T-cell (primary cell): ENCODE data around the gene CORIN. TPM values are rescaled to one million over a fixed set of nuclear protein-coding genes. Genes with fewer than 3 reads are reported as not detected.

Experiments used
- ATAC-seq, 4 experiments: fragments of 200-7000 bp in 3 of 4; fragments of 150-1000 bp in 1 of 4; cut with Tn5 transposase; replicated peaks in 1 of 4; 1 replicate in 3 of 4; 2 replicates in 1 of 4; pipeline ENCODE4 v1.10.0; 2021; ENCODE audit warnings: moderate library complexity in 3 of 4, mild to moderate bottlenecking in 2 of 4, moderate number of reproducible peaks in 1 of 4
- CTCF ChIA-PET, 2 donors: fragments of 300-600 bp; sonication (Branson Sonifier 250); formaldehyde crosslinking; loops; one replicate each; lab custom pipeline; 2022; ENCODE audit warnings: antibody characterized with exemption in 2 of 2; lab: Charles Lee
- POLR2A ChIA-PET, 2 donors: fragments of 300-600 bp; sonication (Branson Sonifier 250); formaldehyde crosslinking; loops; one replicate each; lab custom pipeline; 2022; ENCODE audit warnings: antibody characterized with exemption in 2 of 2; lab: Charles Lee
- DNase-seq, 35 experiments: peaks; one replicate each; pipeline versions ENCODE4 v3.0.0 to v3.0.0-alpha.2; 2013 to 2023
- H3K27ac ChIP-seq: one replicate; pipeline ENCODE4 v1.5.1; 2013; ENCODE audit warnings: low read length
- H3K27me3 ChIP-seq, 2 experiments: replicated peaks in 1 of 2; 1 replicate in 1 of 2; 2 replicates in 1 of 2; pipeline versions ENCODE4 v1.6.1 to v1.7.0; 2013; ENCODE audit warnings: low read length in 1 of 2, mixed read lengths in 1 of 2; ENCODE audit not compliant: control insufficient read depth in 2 of 2, insufficient read depth in 2 of 2; ENCODE audit errors: extremely low read depth in 1 of 2
- H3K36me3 ChIP-seq, 2 donors: 1 replicate in 1 of 2; 2 replicates in 1 of 2; pipeline versions ENCODE4 v1.6.1 to v1.7.0; 2013; ENCODE audit warnings: low read length in 1 of 2; ENCODE audit not compliant: control insufficient read depth in 2 of 2, insufficient read depth in 1 of 2; ENCODE audit errors: extremely low read depth in 1 of 2
- H3K4me1 ChIP-seq, 2 experiments: 1 replicate in 1 of 2; 2 replicates in 1 of 2; pipeline versions ENCODE4 v1.6.1 to v1.7.0; 2013; ENCODE audit warnings: low read length in 2 of 2, mixed read lengths in 1 of 2; ENCODE audit not compliant: insufficient read depth in 2 of 2, control insufficient read depth in 1 of 2; ENCODE audit errors: extremely low read depth in 1 of 2
- H3K4me3 ChIP-seq, 2 donors: 1 replicate in 1 of 2; 2 replicates in 1 of 2; pipeline versions ENCODE4 v1.5.1 to v1.7.0; 2013; ENCODE audit warnings: mild to moderate bottlenecking in 2 of 2, low read length in 1 of 2, moderate library complexity in 1 of 2; ENCODE audit not compliant: control insufficient read depth in 1 of 2; ENCODE audit errors: extremely low read depth in 1 of 2
- H3K9me3 ChIP-seq: 2 replicates; pipeline ENCODE4 v1.7.0; 2013
- H3K27ac Mint-ChIP-seq, 2 donors: one replicate each; pipeline ENCODE4 v1.8.0; 2020 to 2021; ENCODE audit warnings: mild to moderate bottlenecking in 2 of 2, mixed read lengths in 2 of 2
- H3K27me3 Mint-ChIP-seq, 2 donors: one replicate each; pipeline ENCODE4 v1.8.0; 2021 to 2022; ENCODE audit warnings: mixed read lengths in 2 of 2
- H3K36me3 Mint-ChIP-seq: one replicate; pipeline ENCODE4 v1.8.0; 2021; ENCODE audit warnings: mixed read lengths
- H3K4me1 Mint-ChIP-seq, 3 donors: one replicate each; pipeline ENCODE4 v1.8.0; 2020 to 2022; ENCODE audit warnings: mixed read lengths in 3 of 3, mild to moderate bottlenecking in 1 of 3
- H3K4me3 Mint-ChIP-seq, 3 donors: one replicate each; pipeline ENCODE4 v1.8.0; 2020 to 2022; ENCODE audit warnings: mild to moderate bottlenecking in 3 of 3, mixed read lengths in 3 of 3, moderate library complexity in 3 of 3
- H3K9me3 Mint-ChIP-seq, 3 donors: one replicate each; pipeline ENCODE4 v1.8.0; 2020 to 2022; ENCODE audit warnings: mixed read lengths in 3 of 3
- WGBS: methylation state at CpG from one replicate; pipeline ENCODE4 v1.1.5; 2013; ENCODE audit warnings: missing lambda C conversion rate; ENCODE audit not compliant: insufficient coverage; 5-methylcytosine and 5-hydroxymethylcytosine counted together
- total RNA-seq, 35 experiments: library from RNA in 6 of 35; stranded (reverse) in 6 of 35; fragments of 120-200 nt in 1 of 35; gene quantifications; one replicate each; pipeline versions ENCODE4 v1.2.1 to v1.2.4 and lab custom pipeline; 2013 to 2026

Gene CORIN
- total RNA-seq, 5 donors from 2014 or later (not counting 1 experiment from before 2014, with no cell fraction given) = 0.44 to 0.86 (median 0.55) TPM; not detected in 1

DNA sequence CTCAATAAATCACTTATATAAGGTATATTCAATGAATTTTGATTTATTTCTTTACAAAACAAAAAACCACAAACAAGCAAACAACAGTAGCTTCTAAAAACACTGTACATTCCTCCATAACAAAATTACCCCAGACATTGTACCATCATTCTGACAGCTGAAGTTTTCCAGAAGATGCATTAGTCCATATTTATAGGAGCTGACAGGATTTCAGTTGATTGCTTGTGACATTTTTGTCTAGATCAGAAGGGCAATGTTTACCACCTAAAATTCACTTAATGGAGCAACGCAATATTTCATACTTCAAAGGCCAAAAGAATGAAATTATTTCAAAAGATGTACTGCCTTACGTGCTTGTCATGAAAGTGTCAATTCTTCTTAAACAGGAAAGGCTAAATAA is 185.8 kb downstream of the CORIN start:
- WGBS = no CpG with 5 or more reads among the region's 2 CpGs
- no peak for DNase-seq
- Histone ChIP-seq H3K36me3 (no peaks in the 10 kb centered on the region), H3K27me3 (no peaks in the 10 kb centered on the region), H3K9me3 (no peaks in the 10 kb centered on the region), H3K4me3 (no peak overlapping the region), H3K4me1 (no peaks in the 10 kb centered on the region), H3K27ac (no peak overlapping the region)
- ATAC-seq = no peak
- Mint-ChIP-seq H3K4me3 (no peak overlapping the region), H3K27me3 (peaks cover 1 to 3% of the 10 kb centered on the region in 2 donors), H3K4me1 (no peaks in the 10 kb centered on the region), H3K36me3 (no peaks in the 10 kb centered on the region), H3K27ac (no peak overlapping the region), H3K9me3 (no peaks in the 10 kb centered on the region)
- ChIA-PET CTCF (no interaction called here), POLR2A (interaction anchor here in 1 of 2 donors (0.6 to 0.7 kb wide), 2 partner anchors 88 to 299 kb away, joined by 4 to 8 read pairs; no protein-coding TSS in a partner anchor)

- ChIA-PET CTCF (no interaction called here), POLR2A (no interaction called here)
- ATAC-seq = no peak
- Histone ChIP-seq H3K9me3 (no peaks in the 10 kb centered on the region), H3K27ac (no peak overlapping the region), H3K36me3 (no peaks in the 10 kb centered on the region), H3K27me3 (no peaks in the 10 kb centered on the region), H3K4me1 (no peaks in the 10 kb centered on the region), H3K4me3 (no peak overlapping the region)
- Mint-ChIP-seq H3K27me3 (peaks cover 1 to 3% of the 10 kb centered on the region in 2 donors), H3K4me3 (no peak overlapping the region), H3K4me1 (no peaks in the 10 kb centered on the region), H3K36me3 (no peaks in the 10 kb centered on the region), H3K27ac (no peak overlapping the region), H3K9me3 (no peaks in the 10 kb centered on the region)
- 43% methylated on average over 1 of the region's 3 CpGs for WGBS
- no peak for DNase-seq
Observed at GRCh38 chr4:47651231-47651630, 186.6 kb downstream of the CORIN start.

GRCh38 chr4:47650584-47651130 is 187.2 kb downstream of the CORIN start:
- DNase-seq = no peak
- no peak overlapping the region for H3K4me3 ChIP-seq
- ChIA-PET POLR2A (no interaction called here), CTCF (interaction anchor here in 1 of 2 donors (0.7 kb wide), 1 partner anchor 386 kb away, joined by 3 read pairs; no protein-coding TSS in a partner anchor)
- no peaks in the 10 kb centered on the region for H3K36me3 ChIP-seq
- no peak overlapping the region for H3K4me3 Mint-ChIP-seq
- H3K27ac ChIP-seq = no peak overlapping the region
- H3K27me3 ChIP-seq = no peaks in the 10 kb centered on the region
- H3K27ac Mint-ChIP-seq = no peak overlapping the region
- no peak for ATAC-seq
- H3K9me3 Mint-ChIP-seq = no peaks in the 10 kb centered on the region
- no peaks in the 10 kb centered on the region for H3K4me1 ChIP-seq
- whole genome bisulfite sequencing = 88% methylated on average over 1 of the region's 2 CpGs
- H3K9me3 ChIP-seq = no peaks in the 10 kb centered on the region
- no peaks in the 10 kb centered on the region for H3K4me1 Mint-ChIP-seq
- peaks cover 1 to 3% of the 10 kb centered on the region in 2 donors for H3K27me3 Mint-ChIP-seq
- no peaks in the 10 kb centered on the region for H3K36me3 Mint-ChIP-seq

DNA sequence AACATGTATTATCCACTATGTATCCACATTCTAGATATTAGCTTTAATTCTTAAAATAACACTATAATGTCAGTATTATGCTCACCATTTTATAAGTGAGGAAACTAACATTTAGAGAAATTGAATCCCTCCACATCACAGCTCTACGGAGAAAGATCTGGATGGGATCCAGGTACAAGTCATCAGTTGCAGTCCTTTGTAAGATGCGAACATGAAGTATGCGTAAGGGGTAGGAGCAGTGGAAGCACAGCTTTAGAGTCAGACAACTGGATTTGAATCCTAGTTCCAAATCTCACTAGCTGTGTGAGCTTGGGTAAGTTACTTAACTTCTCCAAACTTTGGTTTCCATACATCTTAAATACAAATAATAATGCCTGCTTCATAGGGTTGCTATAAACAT is 190.3 kb downstream of the CORIN start:
- ATAC-seq (no peak), DNase-seq (no peak)
- Mint-ChIP-seq H3K4me3 (no peak overlapping the region), H3K36me3 (no peaks in the 10 kb centered on the region), H3K27me3 (peaks cover 3 to 10% of the 10 kb centered on the region in 2 donors), H3K4me1 (no peaks in the 10 kb centered on the region), H3K27ac (no peak overlapping the region), H3K9me3 (no peaks in the 10 kb centered on the region)
- POLR2A ChIA-PET = no interaction called here
- Histone ChIP-seq H3K27me3 (peaks cover 0 to 3% of the 10 kb centered on the region in 2 experiments), H3K36me3 (no peaks in the 10 kb centered on the region), H3K9me3 (no peaks in the 10 kb centered on the region), H3K27ac (no peak overlapping the region), H3K4me3 (no peak overlapping the region), H3K4me1 (no peaks in the 10 kb centered on the region)
- WGBS = no CpG with 5 or more reads among the region's 3 CpGs
- CTCF ChIA-PET = no interaction called here

- ATAC-seq (no peak), DNase-seq (no peak)
- Histone ChIP-seq H3K36me3 (no peaks in the 10 kb centered on the region), H3K27me3 (peaks cover 0 to 3% of the 10 kb centered on the region in 2 experiments), H3K4me1 (no peaks in the 10 kb centered on the region), H3K27ac (no peak overlapping the region), H3K9me3 (no peaks in the 10 kb centered on the region), H3K4me3 (no peak overlapping the region)
- no CpG with 5 or more reads among the region's 3 CpGs for WGBS
- Mint-ChIP-seq H3K9me3 (no peaks in the 10 kb centered on the region), H3K27me3 (peaks cover 3 to 10% of the 10 kb centered on the region in 2 donors), H3K27ac (no peak overlapping the region), H3K4me3 (no peak overlapping the region), H3K36me3 (no peaks in the 10 kb centered on the region), H3K4me1 (no peaks in the 10 kb centered on the region)
- POLR2A ChIA-PET = no interaction called here
- CTCF ChIA-PET = no interaction called here
Observed at GRCh38 chr4:47647029-47647428, 190.8 kb downstream of the CORIN start.

DNA sequence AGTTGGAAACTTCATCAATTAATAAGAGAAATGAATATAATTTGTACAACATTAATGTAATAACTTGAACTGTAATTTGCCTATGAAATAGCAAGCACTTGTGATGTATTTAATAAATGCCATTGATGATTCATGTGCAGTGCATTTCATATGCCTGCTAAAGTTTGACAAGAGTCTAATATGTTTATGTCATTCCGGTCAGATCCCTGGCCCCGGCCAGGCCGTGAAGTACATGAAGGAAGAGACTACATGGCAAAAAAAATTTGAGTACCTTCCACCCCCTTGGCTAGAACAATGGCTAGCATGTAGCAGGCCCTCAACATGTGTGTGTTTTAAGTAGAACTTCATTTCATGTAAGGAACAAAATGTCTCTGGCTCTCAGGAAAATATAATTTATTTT is 191.5 kb downstream of the CORIN start:
- H3K9me3 ChIP-seq = no peaks in the 10 kb centered on the region
- no peak for ATAC-seq
- ChIA-PET CTCF (no interaction called here), POLR2A (no interaction called here)
- Mint-ChIP-seq H3K4me3 (no peak overlapping the region), H3K4me1 (no peaks in the 10 kb centered on the region), H3K27ac (no peak overlapping the region), H3K9me3 (no peaks in the 10 kb centered on the region), H3K27me3 (peaks cover 3 to 10% of the 10 kb centered on the region in 2 donors), H3K36me3 (no peaks in the 10 kb centered on the region)
- H3K27me3 ChIP-seq = peaks cover 0 to 3% of the 10 kb centered on the region in 2 experiments
- no peak for DNase-seq
- 80% methylated on average over 2 of the region's 3 CpGs for WGBS
- H3K27ac ChIP-seq = no peak overlapping the region
- no peaks in the 10 kb centered on the region for H3K36me3 ChIP-seq
- no peak overlapping the region for H3K4me3 ChIP-seq
- no peaks in the 10 kb centered on the region for H3K4me1 ChIP-seq
